GM18861 (cell line): ENCODE results near the gene SHB.
A peak's percentile ranks its signal among the peaks of the same experiment; 100 is the strongest.

Source experiments
- ATAC-seq: cut with Tn5 transposase; IDR thresholded peaks from one replicate; pipeline ENCODE4 v1.9.1; 2021; ENCODE audit not compliant: unreplicated experiment

SHB gene

DNA sequence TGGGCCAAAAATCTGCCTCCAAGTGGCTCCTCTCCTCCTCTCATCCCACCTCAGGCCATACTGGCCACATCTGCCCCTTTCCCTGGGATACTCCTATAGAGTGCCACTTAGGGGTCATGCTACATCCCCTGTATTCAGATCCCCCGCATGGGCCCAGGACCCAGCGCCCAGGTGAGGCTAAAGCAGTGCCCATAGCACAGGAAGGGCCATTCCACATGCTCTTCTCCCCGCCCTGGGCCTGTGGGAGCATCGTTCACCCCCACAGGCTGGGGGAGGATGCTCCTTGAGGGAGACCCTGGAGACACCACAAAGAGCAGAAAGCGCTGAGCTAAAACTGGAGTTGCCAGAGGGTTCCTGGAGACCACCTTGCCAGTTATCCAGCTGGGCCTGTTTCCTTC is 112.6 kb downstream of the SHB start:
- no peak for ATAC-seq

DNA sequence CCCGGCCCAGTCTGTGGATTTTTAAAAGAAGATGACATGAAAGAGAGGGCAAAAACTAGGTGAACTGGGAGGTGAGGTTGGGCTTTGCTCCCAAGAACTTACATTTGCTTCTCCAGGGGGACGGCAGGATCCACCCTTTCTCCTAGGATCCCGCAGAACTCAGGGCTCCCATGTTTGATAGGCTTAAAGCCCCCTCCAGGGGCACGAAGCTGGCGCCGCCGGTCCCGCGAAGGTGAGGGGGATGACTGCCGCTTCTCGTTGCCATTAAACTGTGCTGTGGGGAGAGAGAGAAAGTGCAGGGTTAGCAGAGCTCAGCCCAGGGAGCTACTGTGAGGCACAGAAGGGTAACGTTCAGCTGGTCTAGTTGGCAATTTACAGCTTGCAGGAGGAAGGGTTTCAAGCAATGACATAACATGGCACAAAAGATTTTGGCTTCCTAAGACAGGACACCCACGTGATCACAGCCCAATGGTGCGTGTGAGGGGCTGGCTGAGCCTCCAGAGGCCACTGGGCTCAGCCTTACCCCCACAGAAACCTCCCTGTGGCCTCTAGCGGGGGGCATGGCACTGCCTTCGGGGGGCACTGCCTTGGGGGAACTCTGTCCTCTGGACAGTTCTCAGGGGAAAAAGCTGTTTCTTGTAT is 113.1 kb downstream of the SHB start:
- ATAC-seq, result no peak

DNA sequence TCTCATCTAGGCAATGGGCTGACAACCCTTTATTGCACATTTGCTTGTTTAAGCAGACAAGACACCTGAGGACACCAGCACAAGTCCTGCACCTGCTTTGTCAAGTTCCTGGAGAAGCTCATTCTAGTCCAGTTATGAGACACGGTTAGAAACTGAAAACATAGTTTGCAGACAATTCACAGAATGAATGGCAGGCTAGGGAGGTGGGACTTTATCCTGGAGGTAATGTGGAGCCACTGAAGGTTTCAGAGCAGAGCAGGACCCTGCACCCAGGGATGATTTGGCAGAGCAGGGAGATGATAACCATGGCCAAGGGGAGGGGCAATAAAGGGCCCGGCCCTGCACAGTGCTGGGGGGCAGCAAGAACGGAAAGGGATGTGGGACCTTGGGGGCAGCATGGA is 114.4 kb downstream of the SHB start:
- no peak for ATAC-seq

GRCh38 chr9:37953775-37954437 is 115.1 kb downstream of the SHB start:
- peak; percentile 79 for ATAC-seq

- ATAC-seq, result no peak
These were observed 115.7 kb downstream of the SHB start for GRCh38 chr9:37953206-37953774.

- no peak for ATAC-seq
These were observed 116.3 kb downstream of the SHB start for GRCh38 chr9:37952731-37953130.

DNA sequence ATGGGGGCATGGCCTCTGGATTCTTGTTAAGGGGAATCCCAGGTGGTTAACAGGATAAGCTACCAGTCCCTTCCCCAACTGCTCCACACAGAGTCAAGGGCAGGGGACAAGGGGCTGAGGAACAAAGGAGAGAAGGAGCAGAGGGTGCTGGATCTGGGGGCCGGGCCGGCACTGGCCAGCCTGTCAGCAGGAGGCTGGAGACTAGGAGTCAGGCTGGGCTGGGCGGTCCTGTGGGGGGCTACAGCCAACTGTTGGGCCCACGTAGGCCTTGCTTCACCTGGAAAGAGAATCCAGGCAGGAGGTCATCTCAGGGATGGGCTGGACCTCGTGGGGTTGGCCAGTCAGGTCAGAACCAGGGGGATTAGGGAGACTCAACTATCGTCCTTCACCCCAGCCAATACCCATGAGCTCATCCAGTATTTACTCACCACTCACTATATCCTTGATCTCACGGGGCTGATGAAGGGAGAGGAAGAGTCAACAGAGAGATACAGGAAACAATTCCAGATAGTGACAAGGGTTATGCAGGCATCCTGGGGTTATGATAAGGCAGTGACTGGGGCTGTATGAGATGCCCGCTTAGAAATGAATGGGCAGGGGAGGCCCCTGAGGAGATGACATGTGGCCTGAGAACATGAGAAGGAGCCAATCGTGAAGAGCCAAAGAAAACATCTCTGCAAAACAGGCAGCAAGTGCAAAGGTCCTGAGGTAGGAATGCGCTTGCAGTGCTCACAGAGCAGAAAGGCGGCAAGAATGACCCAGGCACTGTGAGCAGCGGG is 117.2 kb downstream of the SHB start:
- ATAC-seq, result no peak

DNA sequence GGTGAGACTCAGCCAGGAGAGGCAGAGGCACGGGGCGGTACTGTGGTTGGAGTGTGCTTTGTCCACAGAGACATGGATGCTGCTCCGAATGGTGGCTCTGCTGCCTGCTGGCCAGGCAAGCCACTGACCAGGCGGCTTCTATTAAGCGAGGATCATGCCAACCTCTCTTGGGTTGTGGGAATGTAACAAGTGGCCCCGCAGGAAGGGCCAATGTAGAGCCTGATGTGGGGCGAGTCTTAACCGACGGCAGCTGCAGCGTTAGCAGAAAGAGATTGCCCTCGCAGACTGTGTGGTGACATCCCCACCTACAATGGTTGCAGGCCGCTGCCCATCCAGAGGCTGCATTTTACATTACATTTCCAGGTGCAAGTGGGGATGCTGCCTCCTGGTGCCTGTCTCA is 118.5 kb downstream of the SHB start:
- no peak for ATAC-seq

- no peak for ATAC-seq
These were observed 119.5 kb downstream of the SHB start for GRCh38 chr9:37949576-37949975.

GRCh38 chr9:37948417-37948980 is 120.5 kb downstream of the SHB start:
- ATAC-seq, result no peak

GRCh38 chr9:37947977-37948376 is 121.0 kb downstream of the SHB start:
- ATAC-seq, result no peak

DNA sequence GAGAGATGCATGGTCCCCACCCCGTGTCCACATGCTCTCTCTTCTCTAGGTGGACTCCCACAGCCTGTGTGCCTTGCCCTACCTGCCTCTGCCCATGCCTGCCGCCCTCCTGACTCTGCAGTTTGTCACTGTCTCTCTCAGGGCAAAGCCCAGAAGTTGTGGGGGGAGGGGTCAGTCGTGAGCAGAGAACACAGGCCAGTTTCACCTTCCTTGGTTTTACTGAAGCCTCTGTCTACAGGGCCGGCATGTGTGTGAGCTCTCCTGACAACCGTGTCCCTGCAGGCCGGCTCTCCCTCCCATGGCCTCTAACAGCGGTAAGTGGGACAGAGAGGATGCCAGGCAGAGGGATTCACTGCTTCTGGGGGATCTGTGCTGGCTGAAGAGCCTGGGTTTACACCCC is 121.6 kb downstream of the SHB start:
- no peak for ATAC-seq

DNA sequence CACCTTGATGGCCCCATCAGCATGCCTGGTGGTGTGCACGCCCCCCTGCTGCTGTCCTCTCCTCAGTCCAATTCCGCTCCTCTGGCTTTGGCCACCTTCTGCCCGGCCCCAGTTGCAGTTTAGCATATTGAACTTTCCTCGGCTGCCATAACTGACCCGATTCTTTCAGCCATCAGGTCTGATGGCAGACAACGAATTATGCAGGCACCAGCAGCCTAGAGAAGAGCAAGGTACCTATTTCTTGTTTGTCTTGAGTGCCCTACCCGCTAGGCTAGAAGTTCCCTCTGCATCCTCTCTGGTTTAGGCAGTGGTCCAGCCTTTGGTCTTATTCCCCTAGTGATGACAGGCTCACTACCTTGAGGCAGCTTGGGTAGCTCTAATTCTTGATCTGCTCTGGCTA is 122.1 kb downstream of the SHB start:
- no peak for ATAC-seq

DNA sequence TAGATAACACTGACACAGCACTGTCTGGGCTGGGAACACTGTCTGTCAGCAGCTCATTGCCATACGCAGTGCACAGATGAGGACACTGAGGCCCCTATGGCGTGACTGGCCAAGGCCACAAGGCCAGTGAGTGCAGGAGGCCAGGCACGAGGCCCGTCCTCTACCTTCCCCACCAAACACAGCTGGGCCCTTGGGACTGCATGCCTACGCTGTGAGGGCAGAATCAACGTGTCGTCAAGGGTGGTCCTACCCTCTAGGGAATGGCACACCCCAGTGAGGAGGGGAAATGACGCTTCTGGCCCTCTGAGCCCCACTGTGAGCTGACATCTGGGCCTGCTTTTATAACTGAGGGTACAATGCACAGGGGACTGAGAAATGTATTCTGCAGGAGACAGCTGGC is 123.0 kb downstream of the SHB start:
- no peak for ATAC-seq

- no peak for ATAC-seq
These were observed 124.2 kb downstream of the SHB start for GRCh38 chr9:37944671-37945481.

DNA sequence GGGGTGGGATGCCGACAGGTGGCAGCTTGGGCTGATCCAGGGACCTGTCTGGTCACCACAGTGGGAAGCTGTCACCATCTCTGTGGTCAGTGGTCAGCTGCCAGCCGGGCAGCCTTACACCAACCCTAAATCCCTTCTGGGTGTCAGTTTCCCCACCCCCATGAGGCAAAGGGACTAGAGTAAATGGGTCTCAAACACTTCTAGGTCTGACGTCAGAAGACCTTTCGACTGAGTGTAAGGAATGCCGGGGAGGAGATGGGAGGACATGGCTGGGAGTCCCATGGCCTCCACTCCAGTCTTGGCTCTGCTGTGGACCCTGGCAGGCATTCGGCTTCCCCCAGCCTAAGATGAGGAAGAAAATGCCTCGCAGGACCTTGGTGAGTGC is 124.8 kb downstream of the SHB start:
- no peak for ATAC-seq

DNA sequence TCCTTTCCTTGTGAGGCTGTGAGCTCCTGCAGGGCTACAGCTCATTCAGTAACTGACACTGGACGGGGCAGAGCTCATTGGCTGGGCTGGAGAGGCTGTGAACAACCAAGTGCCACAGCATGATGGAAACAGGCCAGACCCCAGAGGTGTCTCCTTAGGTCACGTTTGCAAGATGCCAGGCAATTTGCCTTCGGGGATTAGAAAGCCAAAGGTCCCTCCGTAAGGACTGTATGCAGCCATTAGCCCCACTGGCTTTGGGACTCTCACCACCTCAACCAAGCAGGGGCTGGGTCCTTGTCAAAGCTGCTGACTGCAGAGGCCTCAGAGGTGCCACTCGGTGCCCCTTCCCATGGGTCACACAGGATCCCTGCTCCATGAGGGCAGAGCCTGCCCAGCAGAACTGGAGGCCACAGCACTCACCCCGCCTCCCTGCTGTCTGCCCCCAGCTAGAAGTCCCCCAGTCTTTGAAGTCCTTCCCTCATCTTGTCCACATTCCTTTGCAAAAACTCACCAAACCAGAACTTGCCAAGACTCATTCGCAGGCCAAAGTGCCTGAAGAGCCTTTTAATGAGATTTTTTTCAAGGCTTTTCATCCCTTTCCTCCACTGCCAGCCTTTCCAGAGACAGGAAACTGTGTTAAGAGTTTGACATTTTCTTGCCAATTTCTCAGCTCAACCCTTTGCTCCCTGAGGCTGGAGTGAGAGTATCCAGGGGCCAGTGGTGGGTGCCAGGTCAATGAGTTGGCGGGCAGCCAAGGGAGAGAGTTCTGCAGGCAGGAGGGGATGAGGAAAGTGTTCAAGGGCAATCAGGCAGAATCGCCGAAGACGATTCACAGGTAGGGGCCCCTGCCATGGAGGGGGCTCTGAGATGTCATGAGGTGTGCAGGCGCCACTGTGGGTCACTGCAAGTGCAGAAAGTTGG is 125.4 kb downstream of the SHB start:
- no peak for ATAC-seq

DNA sequence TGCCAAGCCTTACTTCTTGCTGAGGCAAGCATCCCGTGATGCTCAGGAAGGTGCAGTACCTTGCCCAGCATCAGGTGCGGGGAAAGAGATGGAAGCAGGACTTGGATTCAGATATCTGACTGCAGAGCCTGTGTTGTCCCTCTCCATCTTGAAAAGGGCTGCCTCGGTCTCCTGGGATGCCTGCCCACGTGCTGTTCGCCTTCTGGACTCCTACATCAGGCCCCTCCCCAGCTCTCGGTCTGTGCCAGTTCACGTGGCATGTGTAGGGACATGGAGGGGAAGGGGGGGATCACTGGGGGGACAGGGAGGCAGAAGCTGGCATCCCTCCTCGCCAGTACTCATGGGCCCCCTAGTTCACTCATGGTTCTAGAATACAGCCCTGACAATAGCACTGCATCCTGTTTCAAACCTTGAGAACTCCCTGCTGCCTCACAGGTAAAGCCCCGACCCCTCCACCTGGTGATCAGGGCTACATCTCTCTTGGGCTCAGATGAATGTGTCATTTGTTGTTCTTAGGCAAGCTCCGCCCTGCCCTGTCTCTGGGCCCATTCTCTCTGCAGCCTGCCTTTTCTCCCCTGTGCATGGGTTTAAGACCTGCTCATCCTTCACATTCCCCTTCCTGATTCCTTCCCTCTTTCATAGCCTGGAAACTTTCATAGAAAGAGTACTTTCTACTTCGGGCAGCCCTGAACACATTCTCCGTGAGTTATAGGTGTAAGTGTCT is 126.2 kb downstream of the SHB start:
- ATAC-seq, result no peak

GRCh38 chr9:37941253-37941652 is 127.8 kb downstream of the SHB start:
- ATAC-seq, result no peak
